Cardiac fibroblast (primary cell): ENCODE results near the gene TMEM271.
"Not testable (repeated sequence)": the region's sequence is repeated elsewhere in the genome, so short reads cannot be mapped to it uniquely, and the experiment has no call there.

Experiments
- DNase-seq, 2 donors: peaks; one replicate each; pipeline versions ENCODE4 v3.0.0 to v3.0.0-alpha.2; 2010; ENCODE audit warnings: low read depth in 2 of 2
- H3K4me3 ChIP-seq, 2 donors: replicated peaks in 1 of 2; 1 replicate in 1 of 2; 2 replicates in 1 of 2; pipeline ENCODE4 v1.5.1; 2011; ENCODE audit warnings: low read depth in 2 of 2, low read length in 2 of 2, mild to moderate bottlenecking in 2 of 2, moderate library complexity in 1 of 2
- CTCF ChIP-seq: IDR thresholded peaks from one replicate; pipeline ENCODE4 v1.5.1; 2011; ENCODE audit warnings: low read depth, mild to moderate bottlenecking, low read length, inconsistent platforms

The TMEM271 gene

GRCh38 chr4:560731-561291 is 15.3 kb downstream of the TMEM271 start:
- no peak for TF ChIP-seq CTCF
- no peak for DNase-seq
- H3K4me3 ChIP-seq, result no peak overlapping the region

GRCh38 chr4:560061-560460 is 16.0 kb downstream of the TMEM271 start:
- no peak overlapping the region for H3K4me3 ChIP-seq
- no peak for TF ChIP-seq CTCF
- no peak for DNase-seq

GRCh38 chr4:555566-556275 is 20.4 kb downstream of the TMEM271 start:
- DNase-seq, result no peak
- no peak for TF ChIP-seq CTCF
- no peak overlapping the region for H3K4me3 ChIP-seq

- not testable (repeated sequence) for DNase-seq, H3K4me3 ChIP-seq
These were observed 21.2 kb downstream of the TMEM271 start for GRCh38 chr4:554793-555320.

- no peak for TF ChIP-seq CTCF
- no peak overlapping the region for H3K4me3 ChIP-seq
- DNase-seq, result no peak
These were observed 24.1 kb downstream of the TMEM271 start for GRCh38 chr4:552019-552418.

GRCh38 chr4:550268-550667 is 25.8 kb downstream of the TMEM271 start:
- DNase-seq, H3K4me3 ChIP-seq: not testable (repeated sequence)

GRCh38 chr4:548976-549375 is 27.1 kb downstream of the TMEM271 start:
- peak in 1 of 2 donors; percentile 3 for DNase-seq
- TF ChIP-seq CTCF, result no peak
- H3K4me3 ChIP-seq, result no peak overlapping the region

GRCh38 chr4:545612-546011 is 30.5 kb downstream of the TMEM271 start:
- H3K4me3 ChIP-seq, result no peak overlapping the region
- no peak for TF ChIP-seq CTCF
- no peak for DNase-seq
